ENCODE measurements around the gene LSM7.
A peak's percentile ranks its signal among the peaks of the same experiment; 100 is the strongest.

The LSM7 gene

GRCh38 chr19:2362970-2363300 is 34.5 kb upstream of the LSM7 start:
- H3K79me2 ChIP-seq (ENCODE audit: control insufficient read depth, insufficient read depth, low read length, poor library complexity) = no peaks in the 10 kb centered on the region
- no peak overlapping the region for H2AK5ac ChIP-seq (ENCODE audit: low read length)
- peak overlapping the region; percentile 90 for H3K23ac ChIP-seq (ENCODE audit: low read length)
- H3K18ac ChIP-seq (ENCODE audit: low read length) = no peak overlapping the region
- no peaks in the 10 kb centered on the region for H3K4me1 ChIP-seq (ENCODE audit: control insufficient read depth in 1 of 2, insufficient read depth in 2 of 2, low read length in 2 of 2)
- no peak overlapping the region for H3K4me2 ChIP-seq (ENCODE audit: low read length)
- no peak overlapping the region for H3K4ac ChIP-seq (ENCODE audit: low read depth, low read length)
- H4K8ac ChIP-seq (ENCODE audit: low read depth, low read length) = no peak overlapping the region
- no peak overlapping the region for H2AFZ ChIP-seq (ENCODE audit: insufficient read depth, low read length, poor library complexity)
- H2BK12ac ChIP-seq (ENCODE audit: low read length) = no peak overlapping the region
- no peak for DNase-seq
- no peak overlapping the region for H2BK5ac ChIP-seq (ENCODE audit: low read depth, low read length, poor library complexity)
- no peak overlapping the region for H3K27ac ChIP-seq (ENCODE audit: low read depth, low read length)
- H4K12ac ChIP-seq (ENCODE audit: low read depth, low read length) = no peak overlapping the region
- no peak overlapping the region for H4K91ac ChIP-seq (ENCODE audit: low read depth, low read length)
- H3K79me1 ChIP-seq (ENCODE audit: low read length) = no peaks in the 10 kb centered on the region
- H3K36me3 ChIP-seq (ENCODE audit: control insufficient read depth in 1 of 2, insufficient read depth in 2 of 2, low read length in 2 of 2) = no peaks in the 10 kb centered on the region
- H3K14ac ChIP-seq (ENCODE audit: low read length) = no peak overlapping the region
- H3K9ac ChIP-seq (ENCODE audit: low read length) = no peak overlapping the region
- no peak overlapping the region for H2BK120ac ChIP-seq (ENCODE audit: insufficient read depth, low read length, poor library complexity)
- peaks cover 6% of the 10 kb centered on the region for H3K9me3 ChIP-seq (ENCODE audit: insufficient read depth, low read depth, low read length)
- H3K27me3 ChIP-seq (ENCODE audit: insufficient read depth, low read length) = no peaks in the 10 kb centered on the region
- WGBS (ENCODE audit: extremely low coverage, insufficient coverage, insufficient read length) = no CpG with 5 or more reads among the region's 15 CpGs
- no peak overlapping the region for H3K4me3 ChIP-seq (ENCODE audit: low read depth, low read length)

GRCh38 chr19:2362046-2362969 is 33.9 kb upstream of the LSM7 start:
- no peak overlapping the region for H2AK5ac ChIP-seq (ENCODE audit: low read length)
- no peak overlapping the region for H2BK12ac ChIP-seq (ENCODE audit: low read length)
- H2BK5ac ChIP-seq (ENCODE audit: low read depth, low read length, poor library complexity) = no peak overlapping the region
- H3K9me3 ChIP-seq (ENCODE audit: insufficient read depth, low read depth, low read length) = peaks cover 6% of the 10 kb centered on the region
- no peak overlapping the region for H3K27ac ChIP-seq (ENCODE audit: low read depth, low read length)
- H3K9ac ChIP-seq (ENCODE audit: low read length) = no peak overlapping the region
- H3K4ac ChIP-seq (ENCODE audit: low read depth, low read length) = no peak overlapping the region
- H3K79me1 ChIP-seq (ENCODE audit: low read length) = no peaks in the 10 kb centered on the region
- no peak overlapping the region for H2AFZ ChIP-seq (ENCODE audit: insufficient read depth, low read length, poor library complexity)
- H3K23ac ChIP-seq (ENCODE audit: low read length) = peak overlapping the region; percentile 90
- no peak overlapping the region for H3K18ac ChIP-seq (ENCODE audit: low read length)
- H3K4me1 ChIP-seq (ENCODE audit: control insufficient read depth in 1 of 2, insufficient read depth in 2 of 2, low read length in 2 of 2) = no peaks in the 10 kb centered on the region
- WGBS (ENCODE audit: extremely low coverage, insufficient coverage, insufficient read length) = 100% methylated on average over 9 of the region's 11 CpGs
- no peak overlapping the region for H4K12ac ChIP-seq (ENCODE audit: low read depth, low read length)
- no peak overlapping the region for H2BK120ac ChIP-seq (ENCODE audit: insufficient read depth, low read length, poor library complexity)
- H4K8ac ChIP-seq (ENCODE audit: low read depth, low read length) = no peak overlapping the region
- no peaks in the 10 kb centered on the region for H3K27me3 ChIP-seq (ENCODE audit: insufficient read depth, low read length)
- H3K36me3 ChIP-seq (ENCODE audit: control insufficient read depth in 1 of 2, insufficient read depth in 2 of 2, low read length in 2 of 2) = no peaks in the 10 kb centered on the region
- no peak overlapping the region for H3K4me2 ChIP-seq (ENCODE audit: low read length)
- H3K4me3 ChIP-seq (ENCODE audit: low read depth, low read length) = no peak overlapping the region
- no peaks in the 10 kb centered on the region for H3K79me2 ChIP-seq (ENCODE audit: control insufficient read depth, insufficient read depth, low read length, poor library complexity)
- no peak overlapping the region for H4K91ac ChIP-seq (ENCODE audit: low read depth, low read length)
- no peak for DNase-seq
- no peak overlapping the region for H3K14ac ChIP-seq (ENCODE audit: low read length)

- Histone ChIP-seq H4K12ac (ENCODE audit: low read depth, low read length) (no peak overlapping the region), H3K36me3 (ENCODE audit: control insufficient read depth in 1 of 2, insufficient read depth in 2 of 2, low read length in 2 of 2) (no peaks in the 10 kb centered on the region), H4K91ac (ENCODE audit: low read depth, low read length) (no peak overlapping the region), H3K14ac (ENCODE audit: low read length) (no peak overlapping the region), H3K23ac (ENCODE audit: low read length) (no peak overlapping the region), H2BK12ac (ENCODE audit: low read length) (no peak overlapping the region), H3K4me2 (ENCODE audit: low read length) (no peak overlapping the region), H3K4me1 (ENCODE audit: control insufficient read depth in 1 of 2, insufficient read depth in 2 of 2, low read length in 2 of 2) (no peaks in the 10 kb centered on the region), H3K18ac (ENCODE audit: low read length) (no peak overlapping the region), H3K79me1 (ENCODE audit: low read length) (no peaks in the 10 kb centered on the region), H3K27ac (ENCODE audit: low read depth, low read length) (no peak overlapping the region), H2AK5ac (ENCODE audit: low read length) (no peak overlapping the region), H2BK120ac (ENCODE audit: insufficient read depth, low read length, poor library complexity) (no peak overlapping the region), H3K4me3 (ENCODE audit: low read depth, low read length) (no peak overlapping the region), H3K79me2 (ENCODE audit: control insufficient read depth, insufficient read depth, low read length, poor library complexity) (no peaks in the 10 kb centered on the region), H3K27me3 (ENCODE audit: insufficient read depth, low read length) (no peaks in the 10 kb centered on the region), H2AFZ (ENCODE audit: insufficient read depth, low read length, poor library complexity) (no peak overlapping the region), H3K9me3 (ENCODE audit: insufficient read depth, low read depth, low read length) (peaks cover 4% of the 10 kb centered on the region), H3K9ac (ENCODE audit: low read length) (no peak overlapping the region), H3K4ac (ENCODE audit: low read depth, low read length) (no peak overlapping the region), H2BK5ac (ENCODE audit: low read depth, low read length, poor library complexity) (no peak overlapping the region), H4K8ac (ENCODE audit: low read depth, low read length) (no peak overlapping the region)
- no peak for DNase-seq
- WGBS (ENCODE audit: extremely low coverage, insufficient coverage, insufficient read length) = no CpG with 5 or more reads among the region's 24 CpGs
Observed at GRCh38 chr19:2361246-2362045, 33.1 kb upstream of the LSM7 start.

- peaks cover 4% of the 10 kb centered on the region for H3K9me3 ChIP-seq (ENCODE audit: insufficient read depth, low read depth, low read length)
- H3K4me1 ChIP-seq (ENCODE audit: control insufficient read depth in 1 of 2, insufficient read depth in 2 of 2, low read length in 2 of 2) = no peaks in the 10 kb centered on the region
- H3K79me2 ChIP-seq (ENCODE audit: control insufficient read depth, insufficient read depth, low read length, poor library complexity) = no peaks in the 10 kb centered on the region
- no peak overlapping the region for H3K4me3 ChIP-seq (ENCODE audit: low read depth, low read length)
- H3K18ac ChIP-seq (ENCODE audit: low read length) = no peak overlapping the region
- no peak overlapping the region for H2AFZ ChIP-seq (ENCODE audit: insufficient read depth, low read length, poor library complexity)
- H3K4me2 ChIP-seq (ENCODE audit: low read length) = no peak overlapping the region
- no peak overlapping the region for H4K12ac ChIP-seq (ENCODE audit: low read depth, low read length)
- H3K27ac ChIP-seq (ENCODE audit: low read depth, low read length) = no peak overlapping the region
- no peak for DNase-seq
- H3K79me1 ChIP-seq (ENCODE audit: low read length) = no peaks in the 10 kb centered on the region
- H2AK5ac ChIP-seq (ENCODE audit: low read length) = no peak overlapping the region
- H3K4ac ChIP-seq (ENCODE audit: low read depth, low read length) = no peak overlapping the region
- H3K27me3 ChIP-seq (ENCODE audit: insufficient read depth, low read length) = no peaks in the 10 kb centered on the region
- H2BK5ac ChIP-seq (ENCODE audit: low read depth, low read length, poor library complexity) = no peak overlapping the region
- H2BK12ac ChIP-seq (ENCODE audit: low read length) = no peak overlapping the region
- no peak overlapping the region for H4K8ac ChIP-seq (ENCODE audit: low read depth, low read length)
- H3K36me3 ChIP-seq (ENCODE audit: control insufficient read depth in 1 of 2, insufficient read depth in 2 of 2, low read length in 2 of 2) = no peaks in the 10 kb centered on the region
- no peak overlapping the region for H2BK120ac ChIP-seq (ENCODE audit: insufficient read depth, low read length, poor library complexity)
- H3K23ac ChIP-seq (ENCODE audit: low read length) = no peak overlapping the region
- WGBS (ENCODE audit: extremely low coverage, insufficient coverage, insufficient read length) = no CpG with 5 or more reads among the region's 11 CpGs
- no peak overlapping the region for H3K9ac ChIP-seq (ENCODE audit: low read length)
- H3K14ac ChIP-seq (ENCODE audit: low read length) = no peak overlapping the region
- H4K91ac ChIP-seq (ENCODE audit: low read depth, low read length) = no peak overlapping the region
Observed at GRCh38 chr19:2360833-2361232, 32.4 kb upstream of the LSM7 start.

All from trophoblast cell (in vitro differentiated cells and primary cell).